Measurements from ENCODE around the gene RNF32.

DNA sequence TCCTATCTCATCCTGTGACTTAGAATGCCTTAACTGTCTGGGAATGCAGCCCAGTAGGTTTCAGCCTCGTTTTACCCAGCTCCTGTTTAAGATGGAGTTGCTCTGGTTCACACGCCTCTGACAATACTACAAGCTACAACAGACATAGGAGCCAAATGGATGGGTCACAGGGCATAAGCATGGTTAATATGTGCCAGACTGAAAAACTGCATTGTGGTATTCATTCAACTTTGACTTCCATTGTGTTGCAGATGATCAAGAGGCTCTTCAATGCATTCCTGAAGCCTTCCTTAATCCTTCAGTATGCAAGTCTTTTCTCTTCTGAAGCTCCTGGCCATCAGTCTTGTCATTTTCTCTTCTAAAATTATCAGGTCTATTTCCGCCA is 20.3 kb upstream of the RNF32 start:
- TF ChIP-seq FOXM1 (IDR thresholded peaks at IDR 0.05; ENCODE audit: borderline replicate concordance, low read depth) (no peak), EGR1 (IDR thresholded peaks at IDR 0.05) (no peak), NFIC (IDR thresholded peaks at IDR 0.05) (no peak), ZBTB7A (IDR thresholded peaks at IDR 0.05; ENCODE audit: low read depth) (no peak), TAF1 (IDR thresholded peaks at IDR 0.05; ENCODE audit: low read depth) (no peak), RAD21 (IDR thresholded peaks at IDR 0.05; ENCODE audit: low read depth) (no peak), TCF12 (IDR thresholded peaks at IDR 0.05; ENCODE audit: low read depth) (no peak), YY1 (IDR thresholded peaks at IDR 0.05; ENCODE audit: low read depth) (no peak), TEAD4 (IDR thresholded peaks at IDR 0.05) (no peak), CEBPB (IDR thresholded peaks at IDR 0.05) (no peak), EP300 (IDR thresholded peaks at IDR 0.05; ENCODE audit: borderline replicate concordance) (no peak)
- TF ChIP-seq, protein P1, sequence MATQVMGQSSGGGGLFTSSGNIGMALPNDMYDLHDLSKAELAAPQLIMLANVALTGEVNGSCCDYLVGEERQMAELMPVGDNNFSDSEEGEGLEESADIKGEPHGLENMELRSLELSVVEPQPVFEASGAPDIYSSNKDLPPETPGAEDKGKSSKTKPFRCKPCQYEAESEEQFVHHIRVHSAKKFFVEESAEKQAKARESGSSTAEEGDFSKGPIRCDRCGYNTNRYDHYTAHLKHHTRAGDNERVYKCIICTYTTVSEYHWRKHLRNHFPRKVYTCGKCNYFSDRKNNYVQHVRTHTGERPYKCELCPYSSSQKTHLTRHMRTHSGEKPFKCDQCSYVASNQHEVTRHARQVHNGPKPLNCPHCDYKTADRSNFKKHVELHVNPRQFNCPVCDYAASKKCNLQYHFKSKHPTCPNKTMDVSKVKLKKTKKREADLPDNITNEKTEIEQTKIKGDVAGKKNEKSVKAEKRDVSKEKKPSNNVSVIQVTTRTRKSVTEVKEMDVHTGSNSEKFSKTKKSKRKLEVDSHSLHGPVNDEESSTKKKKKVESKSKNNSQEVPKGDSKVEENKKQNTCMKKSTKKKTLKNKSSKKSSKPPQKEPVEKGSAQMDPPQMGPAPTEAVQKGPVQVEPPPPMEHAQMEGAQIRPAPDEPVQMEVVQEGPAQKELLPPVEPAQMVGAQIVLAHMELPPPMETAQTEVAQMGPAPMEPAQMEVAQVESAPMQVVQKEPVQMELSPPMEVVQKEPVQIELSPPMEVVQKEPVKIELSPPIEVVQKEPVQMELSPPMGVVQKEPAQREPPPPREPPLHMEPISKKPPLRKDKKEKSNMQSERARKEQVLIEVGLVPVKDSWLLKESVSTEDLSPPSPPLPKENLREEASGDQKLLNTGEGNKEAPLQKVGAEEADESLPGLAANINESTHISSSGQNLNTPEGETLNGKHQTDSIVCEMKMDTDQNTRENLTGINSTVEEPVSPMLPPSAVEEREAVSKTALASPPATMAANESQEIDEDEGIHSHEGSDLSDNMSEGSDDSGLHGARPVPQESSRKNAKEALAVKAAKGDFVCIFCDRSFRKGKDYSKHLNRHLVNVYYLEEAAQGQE (IDR thresholded peaks at IDR 0.05; ENCODE audit: low read depth): no peak
- TF ChIP-seq, protein P2, sequence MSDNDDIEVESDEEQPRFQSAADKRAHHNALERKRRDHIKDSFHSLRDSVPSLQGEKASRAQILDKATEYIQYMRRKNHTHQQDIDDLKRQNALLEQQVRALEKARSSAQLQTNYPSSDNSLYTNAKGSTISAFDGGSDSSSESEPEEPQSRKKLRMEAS (IDR thresholded peaks at IDR 0.05): no peak

Data from Ishikawa (cell line).